Left lung (tissue), 14 donors: ENCODE data around the gene TRA2B. TPM values are rescaled to one million over a fixed set of nuclear protein-coding genes. Genes with fewer than 3 reads are reported as not detected.

ENCODE experiments used
- ATAC-seq: fragments of 200-7000 bp; cut with Tn5 transposase; one replicate; pipeline ENCODE4 v1.9.1; 2020; ENCODE audit warnings: moderate library complexity
- DNase-seq, 4 donors: peaks; one replicate each; pipeline ENCODE4 v3.0.0-alpha.2; 2013 to 2020
- H3K27ac ChIP-seq, 2 donors: fragments of 200-600 bp; sonication (generic) in 1 of 2; one replicate each; pipeline versions ENCODE4 v1.5.0 to v1.8.0; 2020 to 2021
- H3K27me3 ChIP-seq, 2 donors: fragments of 200-600 bp; sonication (generic) in 1 of 2; one replicate each; pipeline versions ENCODE4 v1.5.0 to v1.8.0; 2020 to 2021
- H3K36me3 ChIP-seq, 2 donors: fragments of 200-600 bp; sonication (generic) in 1 of 2; one replicate each; pipeline versions ENCODE4 v1.5.0 to v1.8.0; 2020 to 2021
- H3K4me1 ChIP-seq, 2 donors: fragments of 200-600 bp; one replicate each; pipeline ENCODE4 v1.8.0; 2021
- H3K4me3 ChIP-seq, 2 donors: fragments of 200-600 bp; sonication (generic) in 1 of 2; one replicate each; pipeline versions ENCODE4 v1.5.0 to v1.8.0; 2020 to 2021; ENCODE audit warnings: mild to moderate bottlenecking in 1 of 2
- H3K9me3 ChIP-seq, 2 donors: fragments of 200-600 bp; sonication (generic) in 1 of 2; one replicate each; pipeline versions ENCODE4 v1.5.0 to v1.8.0; 2020 to 2021
- CTCF ChIP-seq, 2 donors: fragments of 200-600 bp; sonication (generic) in 1 of 2; IDR thresholded peaks; one replicate each; pipeline versions ENCODE4 v1.5.0 to v1.8.0; 2021; ENCODE audit warnings: antibody characterized with exemption in 2 of 2
- intact Hi-C, 2 donors: fragments of 100-400 bp; cut with DNase I; formaldehyde crosslinking; loops; one replicate each; pipeline versions ENCODE4 v1.11.2 to v1.14.2; 2022
- long read RNA-seq, 12 donors: library from polyadenylated mRNA in 2 of 12; unstranded in 2 of 12; transcript quantifications; one replicate each; pipeline ENCODE4 v2.0.0 and lab custom pipeline, GENCODE V29; 2019 to 2026
- polyA plus RNA-seq, 6 donors: library from polyadenylated mRNA; unstranded; fragments of 120-200 nt; gene quantifications; one replicate each; pipeline ENCODE4 v1.2.1, GENCODE V29; 2013; ENCODE audit not compliant: insufficient read length in 6 of 6
- total RNA-seq, 2 donors: library from RNA; stranded (reverse); fragmentation: NEBNext Ultra II Directional; extraction: Animal tissue kit (Norgen Biotek cat#: 25700); gene quantifications; one replicate each; pipeline ENCODE4 v1.2.1, GENCODE V29; 2021
- donor health status: DM: no; HTN: yes; CAD: no.
- donor health status: DM: no; HTN: no; CAD: no.

The TRA2B gene
- total RNA-seq = 100 to 1,000 TPM in 1 of 2 donors, 10 to 100 TPM in 1; 86.0 to 124 TPM
- polyA plus RNA-seq = 100 to 1,000 TPM; 267 to 300 (median 282) TPM
- long read RNA-seq, donor 1, full-length matches to known transcripts = 79 of 235 reads
- long read RNA-seq, donor 1, partial matches to known transcripts = 156 of 235 reads
- long read RNA-seq, donor 1, other reads (novel, unspliced or antisense) = 0 of 235 reads
- long read RNA-seq, donor 2, full-length matches to known transcripts = 108 of 140 reads
- long read RNA-seq, donor 2, partial matches to known transcripts = 32 of 140 reads
- long read RNA-seq, donor 2, other reads (novel, unspliced or antisense) = 0 of 140 reads
- long read RNA-seq, donor 3, full-length matches to known transcripts = 53 of 58 reads
- long read RNA-seq, donor 3, partial matches to known transcripts = 5 of 58 reads
- long read RNA-seq, donor 3, other reads (novel, unspliced or antisense) = 0 of 58 reads
- long read RNA-seq, donor 4, transcript TRA2B-205 (9 exons, 2,952 nt) = major isoform, 8 of 16 reads
- long read RNA-seq, donor 4, transcript TRA2B-212 (2 exons, 538 nt) = minor isoform, 6 of 16 reads
- long read RNA-seq, donor 4, partial matches to known transcripts = 2 of 16 reads
- long read RNA-seq, donor 4, other reads (novel, unspliced or antisense) = 0 of 16 reads
- long read RNA-seq, donor 5, full-length matches to known transcripts = 47 of 53 reads
- long read RNA-seq, donor 5, partial matches to known transcripts = 6 of 53 reads
- long read RNA-seq, donor 5, other reads (novel, unspliced or antisense) = 0 of 53 reads
- long read RNA-seq, donor 6, full-length matches to known transcripts = 71 of 88 reads
- long read RNA-seq, donor 6, partial matches to known transcripts = 17 of 88 reads
- long read RNA-seq, donor 6, other reads (novel, unspliced or antisense) = 0 of 88 reads
- long read RNA-seq, donor 7, full-length matches to known transcripts = 17 of 17 reads
- long read RNA-seq, donor 7, partial matches to known transcripts = 0 of 17 reads
- long read RNA-seq, donor 7, other reads (novel, unspliced or antisense) = 0 of 17 reads
- long read RNA-seq, donor 8, full-length matches to known transcripts = 43 of 43 reads
- long read RNA-seq, donor 8, partial matches to known transcripts = 0 of 43 reads
- long read RNA-seq, donor 8, other reads (novel, unspliced or antisense) = 0 of 43 reads
- long read RNA-seq, donor 9 = 0 reads
- long read RNA-seq, donor 10, partial matches to known transcripts = 0 of 7 reads
- long read RNA-seq, donor 10, other reads (novel, unspliced or antisense) = 1 of 7 reads
- long read RNA-seq, donor 11, full-length matches to known transcripts = 49 of 64 reads
- long read RNA-seq, donor 11, partial matches to known transcripts = 9 of 64 reads
- long read RNA-seq, donor 11, other reads (novel, unspliced or antisense) = 6 of 64 reads
- long read RNA-seq, donor 12, full-length matches to known transcripts = 48 of 59 reads
- long read RNA-seq, donor 12, partial matches to known transcripts = 11 of 59 reads
- long read RNA-seq, donor 12, other reads (novel, unspliced or antisense) = 0 of 59 reads

DNA sequence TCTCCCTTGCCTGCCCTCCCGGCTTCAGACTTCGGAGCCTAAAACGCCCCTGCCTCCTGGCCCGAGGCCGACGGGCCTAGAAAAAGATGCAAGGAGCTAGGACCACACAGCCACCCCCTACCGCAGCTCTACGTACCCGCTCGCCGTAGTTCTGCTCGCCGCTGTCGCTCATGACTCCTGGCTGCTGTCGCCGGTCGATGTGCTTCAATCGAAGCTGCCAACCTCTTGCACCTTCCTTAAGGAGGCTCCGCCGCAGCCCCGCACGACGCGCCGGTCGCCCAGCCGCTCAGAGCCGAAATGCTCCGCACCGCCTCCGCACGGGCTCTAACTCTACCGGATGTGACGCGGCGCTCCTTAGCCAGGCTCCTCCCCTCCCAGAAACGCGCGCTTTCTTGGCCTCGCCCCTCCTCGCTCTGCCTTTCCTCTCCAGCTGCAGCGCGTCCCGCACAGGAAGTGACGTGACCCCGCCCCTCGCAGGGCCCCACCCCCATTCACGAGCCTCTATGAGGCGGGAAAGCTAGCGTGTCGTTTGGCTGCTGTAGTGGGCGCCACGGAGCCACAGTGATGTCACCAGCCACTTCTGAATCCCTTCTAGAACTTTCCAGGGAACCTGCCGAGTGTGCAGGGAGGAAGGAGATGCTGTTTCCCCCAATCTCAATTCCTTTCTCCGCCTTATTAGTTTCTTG, at the start of gene TRA2B:
Gene TRA2B (minus strand): TSS at position 326 of the 686 bp plus-strand sequence. CDS start 154 bp downstream, at position 172.
- peak in 1 of 2 donors; percentile 41 for TF ChIP-seq CTCF (IDR thresholded peaks at IDR 0.05)
- peak; percentile 98 to 100 (median 99) for DNase-seq
- Histone ChIP-seq H3K4me3 (peak within 1 kb of the TSS; percentile 63 to 83), H3K27ac (peak within 1 kb of the TSS; percentile 98 to 100), H3K36me3 (no peaks in the 10 kb centered on the region), H3K4me1 (peaks cover 12 to 35% of the 10 kb centered on the region in 2 donors), H3K27me3 (no peaks in the 10 kb centered on the region), H3K9me3 (no peaks in the 10 kb centered on the region)
- peak; percentile 95 for ATAC-seq
- intact Hi-C loops = no loop called here

GRCh38 chr3:185986198-185986777, 48.5 kb upstream of the TRA2B start:
- TF ChIP-seq CTCF (IDR thresholded peaks at IDR 0.05) = no peak
- H3K27ac ChIP-seq = no peak overlapping the region
- no peaks in the 10 kb centered on the region for H3K9me3 ChIP-seq
- no peak overlapping the region for H3K4me3 ChIP-seq
- DNase-seq (no peak), ATAC-seq (no peak)
- H3K4me1 ChIP-seq = peaks cover 4 to 9% of the 10 kb centered on the region in 2 donors
- intact Hi-C loops = loop anchor here in 1 of 2 donors (10.0 kb wide), 1 partner anchor 549 kb away; no protein-coding TSS in a partner anchor
- no peaks in the 10 kb centered on the region for H3K36me3 ChIP-seq
- peaks cover 0 to 18% of the 10 kb centered on the region in 2 donors for H3K27me3 ChIP-seq

GRCh38 chr3:185984203-185984602, 46.4 kb upstream of the TRA2B start:
- intact Hi-C loops = loop anchor here in 1 of 2 donors (5.0 to 10.0 kb wide), 2 partner anchors 293 to 551 kb away; no protein-coding TSS in a partner anchor
- H3K9me3 ChIP-seq = no peaks in the 10 kb centered on the region
- ATAC-seq = no peak

More at GRCh38 chr3:185984203-185984602, 46.4 kb upstream of the TRA2B start:
- Histone ChIP-seq H3K36me3 (no peaks in the 10 kb centered on the region), H3K4me1 (peaks cover 4 to 9% of the 10 kb centered on the region in 2 donors), H3K27me3 (peaks cover 0 to 18% of the 10 kb centered on the region in 2 donors), H3K4me3 (no peak overlapping the region), H3K27ac (no peak overlapping the region)
- DNase-seq = no peak
- no peak for TF ChIP-seq CTCF (IDR thresholded peaks at IDR 0.05)
